CD4-positive, alpha-beta memory T cell (primary cell): Measurements from ENCODE around the gene RARRES2. TPM values are rescaled to one million over a fixed set of nuclear protein-coding genes. Genes with fewer than 3 reads are reported as not detected.

Experiments used
- CTCF ChIA-PET: fragments of 350-600 bp; sonication (Branson Sonifier 250); formaldehyde crosslinking; loops from one replicate; lab custom pipeline; 2021; ENCODE audit warnings: inconsistent platforms; ENCODE audit not compliant: partially characterized antibody; lab: Charles Lee
- POLR2A ChIA-PET: fragments of 350-600 bp; sonication (Branson Sonifier 250); formaldehyde crosslinking; loops from one replicate; lab custom pipeline; 2021; ENCODE audit not compliant: partially characterized antibody; lab: Charles Lee
- DNase-seq, 5 donors: peaks; one replicate each; pipeline versions ENCODE4 v3.0.0 to v3.0.0-alpha.2; 2020 to 2022; ENCODE audit warnings: mixed read lengths in 1 of 5
- H3K27ac ChIP-seq: one replicate; pipeline ENCODE4 v1.7.0; 2013; ENCODE audit warnings: low read depth, low read length
- H3K27me3 ChIP-seq: 2 replicates; pipeline ENCODE4 v1.7.0; 2013; ENCODE audit warnings: mild to moderate bottlenecking, low read length, moderate library complexity; ENCODE audit not compliant: insufficient read depth
- H3K36me3 ChIP-seq: 2 replicates; pipeline ENCODE4 v1.7.0; 2013; ENCODE audit warnings: mild to moderate bottlenecking, low read length, moderate library complexity; ENCODE audit not compliant: insufficient read depth
- H3K4me1 ChIP-seq: 2 replicates; pipeline ENCODE4 v1.7.0; 2013; ENCODE audit warnings: mild to moderate bottlenecking, low read length, moderate library complexity; ENCODE audit not compliant: insufficient read depth
- H3K4me3 ChIP-seq, 2 donors: one replicate each; pipeline ENCODE4 v1.7.0; 2013; ENCODE audit warnings: low read length in 2 of 2, mild to moderate bottlenecking in 1 of 2
- H3K9me3 ChIP-seq, 2 donors: one replicate each; pipeline ENCODE4 v1.7.0; 2013; ENCODE audit warnings: low read length in 2 of 2, control low read depth in 1 of 2; ENCODE audit not compliant: control insufficient read depth in 1 of 2
- H3K27ac Mint-ChIP-seq, 7 donors: one replicate each; pipeline ENCODE4 v1.8.0; 2020 to 2021; ENCODE audit warnings: mixed read lengths in 7 of 7, mild to moderate bottlenecking in 6 of 7, inconsistent platforms in 3 of 7, moderate library complexity in 3 of 7
- H3K27me3 Mint-ChIP-seq, 2 donors: one replicate each; pipeline ENCODE4 v1.8.0; 2020 to 2021; ENCODE audit warnings: mixed read lengths in 2 of 2
- H3K36me3 Mint-ChIP-seq, 2 donors: one replicate each; pipeline ENCODE4 v1.8.0; 2020 to 2021; ENCODE audit warnings: mixed read lengths in 2 of 2, inconsistent platforms in 1 of 2, mild to moderate bottlenecking in 1 of 2
- H3K4me1 Mint-ChIP-seq, 4 donors: one replicate each; pipeline ENCODE4 v1.8.0; 2020 to 2021; ENCODE audit warnings: mixed read lengths in 4 of 4, mild to moderate bottlenecking in 1 of 4
- H3K4me3 Mint-ChIP-seq, 8 donors: one replicate each; pipeline ENCODE4 v1.8.0; 2020 to 2021; ENCODE audit warnings: mixed read lengths in 8 of 8, mild to moderate bottlenecking in 7 of 8, moderate library complexity in 6 of 8, inconsistent platforms in 3 of 8
- H3K9me3 Mint-ChIP-seq, 8 donors: one replicate each; pipeline ENCODE4 v1.8.0; 2020 to 2021; ENCODE audit warnings: mixed read lengths in 8 of 8, mild to moderate bottlenecking in 5 of 8, inconsistent platforms in 3 of 8, moderate library complexity in 1 of 8
- intact Hi-C: fragments of 100-400 bp; cut with micrococcal nuclease; formaldehyde crosslinking; loops from one replicate; pipeline ENCODE4 v1.15.1; 2023
- polyA plus RNA-seq, 2 donors: library from polyadenylated mRNA; unstranded; fragments of 300-500 nt; fragmentation: Illumina TruSeq; gene quantifications; one replicate each; pipeline ENCODE4 v1.2.3, GENCODE V29; 2021
- total RNA-seq, 2 experiments: library from RNA; stranded (reverse); gene quantifications; one replicate each; pipeline ENCODE4 v1.2.3, GENCODE V29; 2021

The RARRES2 gene
- total and polyA plus RNA-seq, 4 experiments from 2014 or later, result not detected

DNA sequence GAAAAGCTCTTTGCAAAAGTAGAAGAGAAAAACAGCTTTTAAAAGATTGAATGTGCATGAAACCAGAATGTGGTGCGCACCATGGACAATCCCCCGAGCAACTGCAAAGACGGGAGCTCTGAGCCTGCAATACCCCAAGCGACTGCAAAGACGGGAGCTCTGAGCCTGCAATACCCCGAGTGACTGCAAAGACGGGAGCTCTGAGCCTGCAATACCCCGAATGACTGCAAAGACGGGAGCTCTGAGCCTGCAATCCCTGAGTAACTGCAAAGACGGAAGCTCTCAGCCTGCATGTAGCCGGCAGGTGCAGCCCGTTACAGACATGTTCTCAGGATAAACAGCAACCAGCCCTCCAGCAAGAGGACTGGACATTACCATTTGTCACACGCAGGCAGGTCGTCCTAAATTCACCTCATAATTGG lies 43.9 kb upstream of the RARRES2 start:
- Histone ChIP-seq H3K27me3 (no peaks in the 10 kb centered on the region), H3K4me1 (peaks cover 4% of the 10 kb centered on the region), H3K4me3 (no peak overlapping the region), H3K27ac (no peak overlapping the region), H3K36me3 (no peaks in the 10 kb centered on the region), H3K9me3 (no peaks in the 10 kb centered on the region)
- POLR2A ChIA-PET, result interaction anchor here (0.9 to 1.6 kb wide), 3 partner anchors 16 to 27 kb away, joined by 3 to 4 read pairs (median 4); partner anchors contain the start of gene REPIN1
- Mint-ChIP-seq H3K27me3 (no peaks in the 10 kb centered on the region), H3K4me3 (no peak overlapping the region), H3K4me1 (peaks cover 5 to 18% (median 10%) of the 10 kb centered on the region in 4 donors), H3K27ac (no peak overlapping the region), H3K9me3 (no peaks in the 10 kb centered on the region), H3K36me3 (peaks cover 0 to under 1% of the 10 kb centered on the region in 2 donors)
- CTCF ChIA-PET, result no interaction called here
- DNase-seq, result no peak
- intact Hi-C loops, result no loop called here

DNA sequence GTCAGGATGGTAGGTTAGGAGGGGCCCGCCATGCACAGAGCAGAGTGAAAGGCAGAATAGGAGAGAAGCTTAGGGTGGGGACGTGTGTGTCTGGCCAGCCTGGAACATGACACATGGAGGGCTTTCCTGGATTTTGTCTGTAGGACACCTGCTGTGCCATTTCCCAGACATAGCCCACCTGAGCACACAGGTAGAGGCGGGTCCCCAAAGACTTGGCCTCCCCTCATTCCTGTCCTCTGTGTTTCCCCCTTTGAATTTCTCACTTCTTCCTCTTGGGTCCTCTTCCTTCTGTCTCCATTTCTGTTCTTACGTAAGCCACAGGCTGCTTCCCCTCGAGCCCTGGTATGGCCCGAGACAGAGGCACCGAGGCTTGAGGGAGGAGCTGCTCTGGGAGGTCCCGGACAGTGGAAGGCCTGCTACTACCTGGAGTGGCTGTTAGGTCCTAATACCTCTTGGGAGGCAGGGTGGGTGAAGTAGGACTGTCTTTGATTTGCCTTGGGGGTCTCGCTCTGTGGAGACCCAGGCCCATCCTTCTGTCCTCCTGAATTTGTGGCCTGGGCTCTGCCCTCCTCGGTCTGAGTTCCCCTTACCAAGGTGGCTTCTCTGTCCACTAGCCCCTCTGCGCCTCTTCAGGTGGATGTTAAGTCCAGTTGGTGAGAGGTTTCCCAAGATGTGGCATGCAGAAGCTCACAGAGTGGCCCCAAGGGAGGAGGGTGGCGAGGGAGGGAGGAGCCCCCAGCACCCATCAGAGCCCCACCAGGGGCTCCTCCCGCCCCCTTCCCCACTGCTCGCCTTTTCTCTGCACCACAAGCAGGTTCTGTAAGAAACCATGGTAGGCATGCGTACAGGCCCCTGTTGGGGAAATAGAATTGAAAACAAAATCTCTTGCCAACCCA lies 43.2 kb upstream of the RARRES2 start:
- no peak overlapping the region for H3K27ac ChIP-seq
- POLR2A ChIA-PET, result interaction anchor here (0.9 to 1.6 kb wide), 3 partner anchors 16 to 27 kb away, joined by 3 to 4 read pairs (median 4); partner anchors contain the start of gene REPIN1
- H3K36me3 Mint-ChIP-seq, result peaks cover 0 to 2% of the 10 kb centered on the region in 2 donors

GRCh38 chr7:150383710-150384397 lies 42.4 kb upstream of the RARRES2 start:
- ChIA-PET CTCF (interaction anchor here (1.0 kb wide), 1 partner anchor 22 kb away, joined by 3 read pairs; a partner anchor contains a TSS), POLR2A (no interaction called here)
- Mint-ChIP-seq H3K4me3 (no peak overlapping the region), H3K27me3 (no peaks in the 10 kb centered on the region), H3K36me3 (peaks cover 0 to 2% of the 10 kb centered on the region in 2 donors), H3K27ac (no peak overlapping the region), H3K9me3 (no peaks in the 10 kb centered on the region), H3K4me1 (peaks cover 13 to 27% (median 18%) of the 10 kb centered on the region in 4 donors)
- no peak for DNase-seq
- H3K27me3 ChIP-seq, result no peaks in the 10 kb centered on the region
- H3K27ac ChIP-seq, result no peak overlapping the region
- no peaks in the 10 kb centered on the region for H3K9me3 ChIP-seq
- peaks cover 13% of the 10 kb centered on the region for H3K4me1 ChIP-seq
- no peaks in the 10 kb centered on the region for H3K36me3 ChIP-seq
- intact Hi-C loops, result no loop called here
- H3K4me3 ChIP-seq, result no peak overlapping the region

More for the DNA sequence above, 43.2 kb upstream of the RARRES2 start:
- Histone ChIP-seq H3K4me3 (no peak overlapping the region), H3K9me3 (no peaks in the 10 kb centered on the region), H3K4me1 (peaks cover 11% of the 10 kb centered on the region), H3K27me3 (no peaks in the 10 kb centered on the region), H3K36me3 (no peaks in the 10 kb centered on the region)
- CTCF ChIA-PET, result no interaction called here
- intact Hi-C loops, result no loop called here
- Mint-ChIP-seq H3K9me3 (no peaks in the 10 kb centered on the region), H3K4me3 (no peak overlapping the region), H3K27ac (peak overlapping the region in 1 of 7 donors; percentile 32), H3K4me1 (peaks cover 12 to 25% (median 16%) of the 10 kb centered on the region in 4 donors), H3K27me3 (no peaks in the 10 kb centered on the region)
- DNase-seq, result no peak

DNA sequence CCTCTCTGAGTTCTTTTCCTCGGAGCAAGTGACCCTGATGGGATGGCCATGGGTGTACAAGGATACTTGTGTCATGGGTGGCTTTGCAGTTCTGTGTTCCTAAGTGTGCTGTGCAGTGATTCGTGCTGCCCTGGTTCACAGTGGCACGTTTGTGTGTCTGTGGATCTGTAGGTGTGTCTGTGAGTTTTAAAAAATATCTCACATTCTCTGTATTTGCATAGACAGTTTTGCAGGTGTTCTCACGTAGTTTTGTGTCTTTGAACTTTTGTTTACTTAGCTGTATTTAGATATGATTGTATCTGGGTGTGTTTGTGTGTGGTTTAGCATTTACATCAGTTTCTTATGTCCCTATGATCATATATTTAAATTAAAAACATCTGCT lies 41.4 kb upstream of the RARRES2 start:
- no peak for DNase-seq
- H3K27me3 ChIP-seq, result no peaks in the 10 kb centered on the region
- intact Hi-C loops, result no loop called here
- Mint-ChIP-seq H3K36me3 (peaks cover 0 to 2% of the 10 kb centered on the region in 2 donors), H3K27ac (peak overlapping the region in 2 of 7 donors; percentile 43 to 48), H3K27me3 (no peaks in the 10 kb centered on the region), H3K9me3 (no peaks in the 10 kb centered on the region), H3K4me1 (peaks cover 15 to 36% (median 23%) of the 10 kb centered on the region in 4 donors), H3K4me3 (peak overlapping the region in 2 of 8 donors; percentile 1 to 17)
- ChIA-PET CTCF (no interaction called here), POLR2A (no interaction called here)
- no peak overlapping the region for H3K27ac ChIP-seq
- H3K9me3 ChIP-seq, result no peaks in the 10 kb centered on the region
- peaks cover 21% of the 10 kb centered on the region for H3K4me1 ChIP-seq
- no peaks in the 10 kb centered on the region for H3K36me3 ChIP-seq
- no peak overlapping the region for H3K4me3 ChIP-seq

- Histone ChIP-seq H3K36me3 (no peaks in the 10 kb centered on the region), H3K27ac (no peak overlapping the region), H3K27me3 (no peaks in the 10 kb centered on the region), H3K9me3 (no peaks in the 10 kb centered on the region), H3K4me3 (no peak overlapping the region), H3K4me1 (peaks cover 26% of the 10 kb centered on the region)
- H3K27ac Mint-ChIP-seq, result peak overlapping the region in 4 of 7 donors; percentile 13 to 43 (median 30)
- intact Hi-C loops, result no loop called here
- peaks cover 0 to 2% of the 10 kb centered on the region in 2 donors for H3K36me3 Mint-ChIP-seq
- no peak for DNase-seq
- H3K4me1 Mint-ChIP-seq, result peaks cover 17 to 42% (median 28%) of the 10 kb centered on the region in 4 donors
- H3K27me3 Mint-ChIP-seq, result no peaks in the 10 kb centered on the region
- H3K9me3 Mint-ChIP-seq, result no peaks in the 10 kb centered on the region
- CTCF ChIA-PET, result no interaction called here
- H3K4me3 Mint-ChIP-seq, result peak overlapping the region in 4 of 8 donors; percentile 8 to 18 (median 16)
- POLR2A ChIA-PET, result no interaction called here
Observed at GRCh38 chr7:150382123-150382843, 40.9 kb upstream of the RARRES2 start.

- Mint-ChIP-seq H3K36me3 (peaks cover 0 to 2% of the 10 kb centered on the region in 2 donors), H3K27ac (no peak overlapping the region), H3K4me3 (no peak overlapping the region), H3K9me3 (no peaks in the 10 kb centered on the region), H3K27me3 (no peaks in the 10 kb centered on the region), H3K4me1 (peaks cover 17 to 44% (median 28%) of the 10 kb centered on the region in 4 donors)
- Histone ChIP-seq H3K27ac (no peak overlapping the region), H3K27me3 (no peaks in the 10 kb centered on the region), H3K4me1 (peaks cover 26% of the 10 kb centered on the region), H3K4me3 (no peak overlapping the region), H3K36me3 (no peaks in the 10 kb centered on the region), H3K9me3 (no peaks in the 10 kb centered on the region)
- POLR2A ChIA-PET, result no interaction called here
- CTCF ChIA-PET, result no interaction called here
- intact Hi-C loops, result no loop called here
- DNase-seq, result no peak
Observed at GRCh38 chr7:150381785-150382122, 40.3 kb upstream of the RARRES2 start.
